ENCODE measurements around the gene IMMP2L. TPM values are rescaled to one million over a fixed set of nuclear protein-coding genes. Genes with fewer than 3 reads are reported as not detected.

IMMP2L gene
- total and polyA plus RNA-seq, 4 donors: 7.3 to 21.1 (median 12.4) TPM

- Histone ChIP-seq H3K27ac (ENCODE audit: low read depth in 1 of 2, low read length in 2 of 2) (no peak overlapping the region), H3K4me3 (ENCODE audit: low read depth in 1 of 3, low read length in 3 of 3) (no peak overlapping the region), H3K9me3 (ENCODE audit: control insufficient read depth in 4 of 4, low read length in 3 of 4) (peaks cover 0 to 13% (median 1%) of the 10 kb centered on the region in 4 donors), H3K27me3 (ENCODE audit: control insufficient read depth in 4 of 4, insufficient read depth in 4 of 4, low read length in 3 of 4) (no peaks in the 10 kb centered on the region), H3K9ac (ENCODE audit: low read depth in 1 of 2, low read length in 2 of 2) (no peak overlapping the region), H3K36me3 (ENCODE audit: control insufficient read depth in 4 of 4, insufficient read depth in 3 of 4, low read depth in 1 of 4, low read length in 3 of 4) (peaks cover 0 to 2% (median 0%) of the 10 kb centered on the region in 4 donors), H3K4me1 (ENCODE audit: control insufficient read depth in 4 of 4, insufficient read depth in 4 of 4, low read length in 3 of 4) (no peaks in the 10 kb centered on the region)
- DNase-seq (ENCODE audit: low spot score): no peak
- 99% methylated on average over 2 of the region's 2 CpGs for WGBS
- TF ChIP-seq JUND (IDR thresholded peaks at IDR 0.05) (no peak), RAD21 (IDR thresholded peaks at IDR 0.05) (no peak), HNF4G (IDR thresholded peaks at IDR 0.05) (no peak), YY1 (IDR thresholded peaks at IDR 0.05) (no peak), FOXA1 (IDR thresholded peaks at IDR 0.05) (no peak), MAX (IDR thresholded peaks at IDR 0.05) (no peak), EGR1 (IDR thresholded peaks at IDR 0.05; ENCODE audit: low read depth in 2 of 2) (no peak), HNF4A (conservative IDR thresholded peaks at IDR 0.05) (no peak), CTCF (IDR thresholded peaks at IDR 0.05; ENCODE audit: low read depth, low read length, missing input control) (no peak), GABPA (IDR thresholded peaks at IDR 0.05 in 1 of 2, conservative IDR thresholded peaks at IDR 0.05 in 1 of 2) (no peak), FOXA2 (IDR thresholded peaks at IDR 0.05) (no peak), REST (IDR thresholded peaks at IDR 0.05) (no peak), NR2F2 (IDR thresholded peaks at IDR 0.05) (no peak), ATF3 (IDR thresholded peaks at IDR 0.05) (no peak), RXRA (IDR thresholded peaks at IDR 0.05) (no peak), SP1 (IDR thresholded peaks at IDR 0.05) (no peak), ZBTB33 (IDR thresholded peaks at IDR 0.05) (no peak), TAF1 (conservative IDR thresholded peaks at IDR 0.05) (no peak)
Measured at GRCh38 chr7:111473449-111474198, 88.7 kb downstream of the IMMP2L start.

Measured in liver (tissue), 9 donors.